Bronchial epithelial cell (primary cell): ENCODE results near the gene ZNF185. TPM values are rescaled to one million over a fixed set of nuclear protein-coding genes. Genes with fewer than 3 reads are reported as not detected.

Experiments used
- DNase-seq: peaks from one replicate; pipeline ENCODE4 v3.0.0-alpha.2; 2010; ENCODE audit warnings: low read depth
- FAIRE-seq: peaks from 2 replicates; lab custom pipeline; 2011; peaks lifted over from hg19 to GRCh38; lab: Jason Lieb, UNC
- H3K27me3 ChIP-seq: 2 replicates; pipeline ENCODE4 v1.5.1; 2011; ENCODE audit warnings: low read length; ENCODE audit not compliant: control insufficient read depth, insufficient read depth
- H3K36me3 ChIP-seq: 2 replicates; pipeline ENCODE4 v1.5.1; 2011; ENCODE audit warnings: low read length; ENCODE audit not compliant: control insufficient read depth, insufficient read depth
- H3K4me3 ChIP-seq: 2 replicates; pipeline ENCODE4 v1.5.1; 2011; ENCODE audit warnings: mild to moderate bottlenecking, low read depth, low read length, control low read depth
- total RNA-seq: library from RNA; depleted of rRNA; stranded (reverse); fragments of >200 nt; gene quantifications from 2 replicates; pipeline ENCODE4 v1.2.1, GENCODE V29; 2014
- TF ChIP-seq, protein P1 (sequence below): IDR thresholded peaks from 2 replicates; pipeline ENCODE4 v1.5.1; 2011; ENCODE audit warnings: mild to moderate bottlenecking, moderate library complexity, low read length, control low read depth, inconsistent platforms; ENCODE audit not compliant: insufficient read depth, severe bottlenecking

The ZNF185 gene
- total RNA-seq, 1 donor from 2014 or later: 93.5 TPM

DNA sequence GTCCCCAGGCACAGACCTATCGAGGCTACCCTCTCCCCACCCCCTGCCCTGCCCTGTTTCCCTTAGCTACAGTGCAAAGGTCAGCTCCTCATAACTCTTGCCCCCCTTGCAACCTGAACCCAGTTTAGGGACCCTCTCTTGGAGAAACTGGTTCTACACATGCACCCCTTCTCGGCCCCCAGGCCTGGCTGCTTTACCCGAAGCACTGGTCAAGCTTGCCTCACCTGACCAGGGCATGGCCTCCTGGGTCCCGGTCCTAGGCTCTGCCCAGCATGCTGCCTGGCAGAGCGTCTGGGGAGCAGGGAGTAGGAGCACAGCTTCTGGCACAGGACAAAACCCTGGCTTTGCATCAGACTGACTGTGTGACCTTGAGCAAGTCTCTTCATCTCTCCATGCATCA lies 28.0 kb downstream of the ZNF185 start:
- Histone ChIP-seq H3K36me3 (peaks cover 32% of the 10 kb centered on the region), H3K4me3 (no peak overlapping the region), H3K27me3 (no peaks in the 10 kb centered on the region)
- TF ChIP-seq, protein P1, sequence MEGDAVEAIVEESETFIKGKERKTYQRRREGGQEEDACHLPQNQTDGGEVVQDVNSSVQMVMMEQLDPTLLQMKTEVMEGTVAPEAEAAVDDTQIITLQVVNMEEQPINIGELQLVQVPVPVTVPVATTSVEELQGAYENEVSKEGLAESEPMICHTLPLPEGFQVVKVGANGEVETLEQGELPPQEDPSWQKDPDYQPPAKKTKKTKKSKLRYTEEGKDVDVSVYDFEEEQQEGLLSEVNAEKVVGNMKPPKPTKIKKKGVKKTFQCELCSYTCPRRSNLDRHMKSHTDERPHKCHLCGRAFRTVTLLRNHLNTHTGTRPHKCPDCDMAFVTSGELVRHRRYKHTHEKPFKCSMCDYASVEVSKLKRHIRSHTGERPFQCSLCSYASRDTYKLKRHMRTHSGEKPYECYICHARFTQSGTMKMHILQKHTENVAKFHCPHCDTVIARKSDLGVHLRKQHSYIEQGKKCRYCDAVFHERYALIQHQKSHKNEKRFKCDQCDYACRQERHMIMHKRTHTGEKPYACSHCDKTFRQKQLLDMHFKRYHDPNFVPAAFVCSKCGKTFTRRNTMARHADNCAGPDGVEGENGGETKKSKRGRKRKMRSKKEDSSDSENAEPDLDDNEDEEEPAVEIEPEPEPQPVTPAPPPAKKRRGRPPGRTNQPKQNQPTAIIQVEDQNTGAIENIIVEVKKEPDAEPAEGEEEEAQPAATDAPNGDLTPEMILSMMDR: no peak
- no peak for DNase-seq
- peak; percentile 50 for FAIRE-seq

DNA sequence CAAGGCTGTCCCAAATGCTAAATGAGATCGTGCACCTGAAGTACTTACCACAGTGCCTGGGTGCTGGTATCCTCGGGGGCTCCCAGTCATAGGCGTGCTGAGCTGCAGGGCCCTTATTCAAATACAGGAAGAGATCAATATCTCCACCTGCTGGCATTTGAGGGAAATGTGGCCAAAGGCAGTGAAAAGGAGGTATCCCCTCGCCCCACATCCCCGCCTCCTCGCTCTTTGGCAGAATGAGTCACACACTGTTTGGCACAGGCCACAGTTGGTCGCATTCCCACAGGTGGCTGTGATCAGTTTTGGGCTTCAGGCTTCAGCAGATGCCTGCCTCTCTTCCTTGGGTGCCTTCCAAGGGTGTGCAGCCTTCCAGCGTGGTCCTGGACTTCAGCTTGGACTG lies 28.4 kb downstream of the ZNF185 start:
- Histone ChIP-seq H3K27me3 (no peaks in the 10 kb centered on the region), H3K36me3 (peaks cover 33% of the 10 kb centered on the region), H3K4me3 (no peak overlapping the region)
- FAIRE-seq (no peak), DNase-seq (peak; percentile 69)
- TF ChIP-seq, protein P1: peak; percentile 46

DNA sequence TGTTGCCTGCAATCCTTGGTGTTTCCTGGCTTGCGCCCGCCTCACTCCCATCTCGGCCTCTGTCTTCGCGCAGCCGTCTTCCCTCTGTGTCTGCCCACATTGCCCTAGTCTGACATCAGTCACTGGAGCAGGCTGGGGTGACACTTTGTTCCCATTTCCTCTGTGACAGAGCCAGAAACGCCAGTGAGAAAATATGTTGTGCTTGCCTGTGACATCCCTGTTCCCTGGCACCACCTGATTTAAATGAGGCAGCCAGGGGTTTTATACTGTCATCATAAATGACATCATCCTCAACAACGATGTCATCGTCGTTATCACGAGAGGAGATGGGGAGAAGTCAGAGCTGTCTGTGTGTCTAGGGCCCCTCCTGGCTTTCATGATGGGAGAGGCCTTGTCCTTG lies 29.1 kb downstream of the ZNF185 start:
- TF ChIP-seq, protein P1: no peak
- no peaks in the 10 kb centered on the region for H3K27me3 ChIP-seq
- FAIRE-seq: no peak
- H3K4me3 ChIP-seq: no peak overlapping the region
- peaks cover 35% of the 10 kb centered on the region for H3K36me3 ChIP-seq
- DNase-seq: no peak

DNA sequence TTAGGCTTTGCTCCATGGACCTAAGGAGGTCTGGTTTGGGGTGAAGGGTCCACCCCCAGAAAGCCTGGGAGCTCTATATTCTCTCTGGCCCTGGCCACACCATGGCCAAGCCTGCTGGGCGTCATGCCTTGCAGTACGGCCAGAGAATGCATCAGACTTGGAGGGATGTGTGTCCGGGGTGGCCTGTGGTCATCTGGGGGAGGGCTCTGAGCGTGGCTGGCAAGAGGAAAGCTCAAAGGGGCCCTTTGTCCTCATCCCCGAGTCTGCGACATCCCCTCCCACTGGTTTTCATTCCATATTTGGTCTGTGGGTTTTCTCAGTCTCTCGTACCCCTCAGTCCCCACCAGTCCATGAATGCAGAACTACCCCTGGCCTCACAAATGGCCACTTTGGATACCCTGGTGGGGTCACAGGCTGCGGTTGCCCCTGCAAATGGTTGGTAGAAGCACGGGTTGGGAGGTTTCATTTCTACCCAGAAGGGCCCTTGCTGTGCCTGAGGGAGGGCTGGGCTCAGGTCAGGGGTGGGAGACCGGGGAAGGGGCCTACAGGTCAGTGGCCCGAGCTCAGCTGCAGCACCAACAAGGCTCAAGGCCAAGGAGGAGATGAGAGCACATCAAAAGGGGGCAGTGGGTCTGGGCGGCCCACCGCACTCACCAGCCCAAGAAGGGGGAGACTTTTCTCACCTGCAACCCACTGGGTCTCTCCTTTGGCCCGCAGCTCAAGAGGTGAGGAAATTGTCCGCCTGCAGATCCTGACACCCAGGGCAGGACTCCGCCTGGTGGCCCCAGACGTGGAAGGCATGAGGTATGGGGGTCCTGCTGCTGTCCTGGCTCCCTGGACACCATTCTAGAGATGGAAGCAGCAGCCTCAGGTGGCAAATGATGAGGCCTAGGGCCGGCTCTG lies 30.2 kb downstream of the ZNF185 start:
- DNase-seq (no peak), FAIRE-seq (no peak)
- peaks cover 32% of the 10 kb centered on the region for H3K36me3 ChIP-seq
- H3K27me3 ChIP-seq: no peaks in the 10 kb centered on the region
- H3K4me3 ChIP-seq: no peak overlapping the region
- TF ChIP-seq, protein P1: no peak

DNA sequence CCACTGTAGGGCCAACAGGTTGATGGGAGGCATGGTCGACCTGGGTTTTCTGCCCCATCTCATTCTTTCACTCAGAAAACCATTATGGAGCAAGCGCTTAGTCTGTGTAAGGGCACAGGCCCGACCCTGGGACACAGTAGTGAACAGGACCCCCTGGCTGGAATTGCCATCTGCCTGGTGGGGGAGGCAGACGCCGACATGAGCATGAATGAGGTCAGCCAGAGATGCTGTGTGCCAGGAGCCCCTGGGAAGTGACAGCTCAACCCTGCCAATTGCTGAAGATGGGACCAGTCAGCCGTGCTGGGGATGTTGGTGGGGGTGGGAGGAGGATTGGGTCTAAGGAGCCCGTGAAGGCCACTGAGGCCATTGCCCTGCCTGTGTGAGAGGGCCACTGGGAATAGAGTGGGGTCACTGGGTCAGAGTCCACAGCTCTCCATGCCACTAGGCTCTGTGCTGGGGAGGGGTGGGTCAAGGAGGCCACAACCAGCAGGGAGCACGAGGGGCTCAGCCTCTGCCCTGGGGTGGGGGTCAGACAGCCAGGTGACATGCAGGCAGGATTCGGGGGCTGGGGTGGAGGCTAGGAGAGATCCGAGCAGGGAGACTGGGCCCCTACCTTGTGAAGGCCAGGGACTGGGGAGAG lies 31.0 kb downstream of the ZNF185 start:
- FAIRE-seq (no peak), DNase-seq (no peak)
- Histone ChIP-seq H3K36me3 (peaks cover 32% of the 10 kb centered on the region), H3K4me3 (no peak overlapping the region), H3K27me3 (no peaks in the 10 kb centered on the region)
- TF ChIP-seq, protein P1: no peak
